PC-9 (cell line): Measurements from ENCODE around the gene ZFPL1. TPM values are rescaled to one million over a fixed set of nuclear protein-coding genes. Genes with fewer than 3 reads are reported as not detected.

ENCODE experiments used
- BruUV-seq: library from RNA; stranded (reverse); fragments of 400-500 nt; replicated peaks from 2 replicates; lab custom pipeline; 2021; lab: Mats Ljungman, UMichigan
- CTCF ChIA-PET: fragments of 300-600 bp; sonication (Branson Sonifier 250); formaldehyde crosslinking; loops from one replicate; lab custom pipeline; 2022; ENCODE audit warnings: antibody characterized with exemption; lab: Charles Lee
- POLR2A ChIA-PET: fragments of 300-600 bp; sonication (Branson Sonifier 250); formaldehyde crosslinking; loops from one replicate; lab custom pipeline; 2022; ENCODE audit warnings: antibody characterized with exemption; ENCODE audit not compliant: unreplicated experiment; lab: Charles Lee
- DNase-seq, 2 experiments: peaks; one replicate each; pipeline versions ENCODE4 v3.0.0 to v3.0.0-alpha.2; 2015 to 2022; ENCODE audit warnings: mixed read lengths in 1 of 2
- H2AFZ ChIP-seq: fragments of 200-600 bp; sonication (generic); 2 replicates; pipeline ENCODE4 v1.8.1; 2017; ENCODE audit warnings: antibody characterized with exemption
- H3F3A ChIP-seq: fragments of 200-600 bp; sonication (generic); 2 replicates; pipeline ENCODE4 v1.8.1; 2017; ENCODE audit warnings: antibody characterized with exemption, mild to moderate bottlenecking, low read depth; ENCODE audit not compliant: insufficient read depth
- H3K27ac ChIP-seq: fragments of 200-600 bp; sonication (generic); 2 replicates; pipeline ENCODE4 v1.6.1; 2016; ENCODE audit warnings: mixed run types
- H3K27me3 ChIP-seq: fragments of 200-600 bp; sonication (generic); 2 replicates; pipeline ENCODE4 v1.6.1; 2016; ENCODE audit warnings: low read depth, mixed run types; ENCODE audit not compliant: insufficient read depth
- H3K36me3 ChIP-seq: fragments of 200-600 bp; sonication (generic); 2 replicates; pipeline ENCODE4 v1.6.1; 2016; ENCODE audit warnings: low read depth, mixed run types
- H3K4me1 ChIP-seq: fragments of 200-600 bp; sonication (generic); replicated peaks from 2 replicates; pipeline ENCODE4 v1.6.1; 2016; ENCODE audit warnings: mixed run types; ENCODE audit not compliant: insufficient read depth
- H3K4me2 ChIP-seq: fragments of 200-600 bp; sonication (generic); 2 replicates; pipeline ENCODE4 v1.6.1; 2017; ENCODE audit warnings: mixed run types
- H3K4me3 ChIP-seq: fragments of 200-600 bp; sonication (generic); 2 replicates; pipeline ENCODE4 v1.6.1; 2016; ENCODE audit warnings: mixed run types
- H3K79me2 ChIP-seq: fragments of 200-600 bp; sonication (generic); 2 replicates; pipeline ENCODE4 v1.6.1; 2017; ENCODE audit warnings: low read depth, mixed run types
- H3K9me2 ChIP-seq: fragments of 200-600 bp; sonication (generic); 2 replicates; pipeline ENCODE4 v1.8.1; 2017; ENCODE audit warnings: mild to moderate bottlenecking; ENCODE audit not compliant: insufficient read depth
- H3K9me3 ChIP-seq: fragments of 200-600 bp; sonication (generic); 2 replicates; pipeline ENCODE4 v1.8.1; 2016; ENCODE audit warnings: low read depth; ENCODE audit not compliant: insufficient read depth
- H4K20me1 ChIP-seq: fragments of 200-600 bp; sonication (generic); 2 replicates; pipeline ENCODE4 v1.8.1; 2017; ENCODE audit not compliant: insufficient read depth
- CTCF ChIP-seq: fragments of 200-600 bp; sonication (generic); conservative IDR thresholded peaks from 2 replicates; pipeline ENCODE4 v1.6.1; 2017; ENCODE audit warnings: mixed run types, antibody characterized with exemption, mild to moderate bottlenecking, moderate library complexity
- EZH2 ChIP-seq: fragments of 200-600 bp; sonication (generic); IDR thresholded peaks from 2 replicates; pipeline ENCODE4 v1.8.0; 2017; ENCODE audit warnings: antibody characterized with exemption, low read depth
- intact Hi-C: fragments of 100-400 bp; cut with micrococcal nuclease; formaldehyde crosslinking; loops from one replicate; pipeline ENCODE4 v1.10.0; 2022; ENCODE audit not compliant: unreplicated experiment
- total RNA-seq: library from RNA; stranded (reverse); gene quantifications from 2 replicates; pipeline ENCODE4 v1.2.3, GENCODE V29; 2021

Gene ZFPL1
- total RNA-seq, 1 experiment from 2014 or later = 68.2 TPM

DNA sequence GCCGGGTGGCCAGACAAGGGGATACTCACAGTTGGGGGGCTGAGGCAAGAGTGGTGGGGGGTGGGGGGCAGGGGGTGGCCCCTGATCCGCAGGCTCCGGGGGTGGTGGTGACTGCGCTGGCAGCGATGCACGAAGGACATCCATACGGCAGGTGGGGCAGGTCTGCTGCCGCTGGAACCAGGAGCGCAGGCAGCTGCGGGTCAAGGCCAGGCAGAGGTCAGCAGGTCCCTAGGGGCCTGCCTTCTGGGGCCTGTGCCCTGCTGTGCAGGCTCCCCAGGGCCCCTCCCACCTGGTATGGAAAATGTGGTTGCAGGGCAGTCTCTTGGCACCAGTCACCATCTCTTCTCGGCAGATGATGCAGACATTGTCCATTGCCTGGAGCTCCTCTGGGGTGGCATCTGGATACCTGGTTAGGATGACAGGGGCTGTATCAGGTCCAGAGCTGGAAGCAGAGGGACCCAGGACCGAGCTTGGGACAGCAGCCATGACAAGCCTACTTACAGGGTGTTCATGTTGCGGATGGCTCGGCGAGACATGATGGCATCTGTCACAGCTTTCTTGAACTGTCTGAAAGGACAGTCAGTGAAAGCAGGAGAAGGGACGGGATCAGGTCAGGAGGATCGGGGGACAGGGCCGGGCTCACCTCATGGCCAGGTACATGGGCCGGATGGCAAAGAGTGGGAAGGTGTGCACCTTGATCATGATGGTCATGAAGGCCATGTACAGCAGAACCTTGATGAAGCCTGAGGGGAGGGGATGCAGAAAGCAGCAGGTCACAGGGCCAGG lies 46.8 kb downstream of the ZFPL1 start:
- Histone ChIP-seq H3K27me3 (no peaks in the 10 kb centered on the region), H3K36me3 (peaks cover 51% of the 10 kb centered on the region), H3K4me3 (no peak overlapping the region), H3K4me1 (peaks cover 13% of the 10 kb centered on the region), H3K9me3 (no peaks in the 10 kb centered on the region), H2AFZ (no peak overlapping the region), H3K79me2 (peaks cover 30% of the 10 kb centered on the region), H3K9me2 (no peaks in the 10 kb centered on the region), H3F3A (peaks cover 65% of the 10 kb centered on the region), H3K4me2 (no peak overlapping the region), H4K20me1 (peaks cover 39% of the 10 kb centered on the region), H3K27ac (no peak overlapping the region)
- POLR2A ChIA-PET = interaction anchor here (0.5 kb wide), 1 partner anchor 65 kb away, joined by 3 read pairs; no protein-coding TSS in a partner anchor
- intact Hi-C loops = no loop called here
- no TSS peak for BruUV-seq
- TF ChIP-seq EZH2 (no peak), CTCF (no peak)
- CTCF ChIA-PET = no interaction called here
- no peak for DNase-seq

- Histone ChIP-seq H3K9me3 (no peaks in the 10 kb centered on the region), H4K20me1 (peaks cover 39% of the 10 kb centered on the region), H3K79me2 (peaks cover 35% of the 10 kb centered on the region), H3K36me3 (peaks cover 49% of the 10 kb centered on the region), H3K4me3 (no peak overlapping the region), H3K4me2 (no peak overlapping the region), H3F3A (peaks cover 59% of the 10 kb centered on the region), H3K27me3 (no peaks in the 10 kb centered on the region), H3K9me2 (no peaks in the 10 kb centered on the region), H3K27ac (no peak overlapping the region), H2AFZ (no peak overlapping the region), H3K4me1 (peaks cover 19% of the 10 kb centered on the region)
- BruUV-seq = no TSS peak
- DNase-seq = no peak
- CTCF ChIA-PET = no interaction called here
- intact Hi-C loops = no loop called here
- POLR2A ChIA-PET = no interaction called here
- no peak for TF ChIP-seq EZH2
- TF ChIP-seq CTCF = no peak
Measured at GRCh38 chr11:65131417-65131776, 47.4 kb downstream of the ZFPL1 start.

DNA sequence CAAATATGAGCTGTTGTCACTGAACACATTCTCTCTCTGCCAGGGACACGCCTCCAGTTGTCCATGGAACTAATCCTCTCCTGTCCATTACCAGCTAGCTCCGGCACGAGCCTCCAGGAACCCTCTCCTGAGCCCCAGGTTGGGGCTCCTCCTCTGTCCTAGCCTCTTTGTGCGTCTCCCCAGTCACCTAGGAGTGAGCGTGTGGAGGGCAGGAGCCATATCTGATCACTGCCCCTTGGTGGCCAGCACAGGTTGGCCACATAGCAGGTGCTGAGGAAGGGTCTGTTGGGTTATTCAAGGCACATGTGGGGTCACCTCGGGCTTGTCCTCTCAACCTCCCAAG lies 47.8 kb downstream of the ZFPL1 start:
- Histone ChIP-seq H3F3A (peaks cover 54% of the 10 kb centered on the region), H3K9me2 (no peaks in the 10 kb centered on the region), H4K20me1 (peaks cover 39% of the 10 kb centered on the region), H3K27me3 (no peaks in the 10 kb centered on the region), H3K4me1 (peaks cover 19% of the 10 kb centered on the region), H3K27ac (no peak overlapping the region), H3K36me3 (peaks cover 48% of the 10 kb centered on the region), H2AFZ (no peak overlapping the region), H3K9me3 (no peaks in the 10 kb centered on the region), H3K4me3 (no peak overlapping the region), H3K79me2 (peaks cover 35% of the 10 kb centered on the region), H3K4me2 (no peak overlapping the region)
- ChIA-PET CTCF (no interaction called here), POLR2A (no interaction called here)
- DNase-seq = no peak
- BruUV-seq = no TSS peak
- intact Hi-C loops = no loop called here
- TF ChIP-seq EZH2 (no peak), CTCF (no peak)
